Measurements from ENCODE around the gene PAM. TPM values are rescaled to one million over a fixed set of nuclear protein-coding genes. Genes with fewer than 3 reads are reported as not detected.

The PAM gene
- total and polyA plus RNA-seq, 2 donors (not counting 3 experiments of a cell fraction or from before 2014, with no cell fraction given) = 118 to 176 TPM

DNA sequence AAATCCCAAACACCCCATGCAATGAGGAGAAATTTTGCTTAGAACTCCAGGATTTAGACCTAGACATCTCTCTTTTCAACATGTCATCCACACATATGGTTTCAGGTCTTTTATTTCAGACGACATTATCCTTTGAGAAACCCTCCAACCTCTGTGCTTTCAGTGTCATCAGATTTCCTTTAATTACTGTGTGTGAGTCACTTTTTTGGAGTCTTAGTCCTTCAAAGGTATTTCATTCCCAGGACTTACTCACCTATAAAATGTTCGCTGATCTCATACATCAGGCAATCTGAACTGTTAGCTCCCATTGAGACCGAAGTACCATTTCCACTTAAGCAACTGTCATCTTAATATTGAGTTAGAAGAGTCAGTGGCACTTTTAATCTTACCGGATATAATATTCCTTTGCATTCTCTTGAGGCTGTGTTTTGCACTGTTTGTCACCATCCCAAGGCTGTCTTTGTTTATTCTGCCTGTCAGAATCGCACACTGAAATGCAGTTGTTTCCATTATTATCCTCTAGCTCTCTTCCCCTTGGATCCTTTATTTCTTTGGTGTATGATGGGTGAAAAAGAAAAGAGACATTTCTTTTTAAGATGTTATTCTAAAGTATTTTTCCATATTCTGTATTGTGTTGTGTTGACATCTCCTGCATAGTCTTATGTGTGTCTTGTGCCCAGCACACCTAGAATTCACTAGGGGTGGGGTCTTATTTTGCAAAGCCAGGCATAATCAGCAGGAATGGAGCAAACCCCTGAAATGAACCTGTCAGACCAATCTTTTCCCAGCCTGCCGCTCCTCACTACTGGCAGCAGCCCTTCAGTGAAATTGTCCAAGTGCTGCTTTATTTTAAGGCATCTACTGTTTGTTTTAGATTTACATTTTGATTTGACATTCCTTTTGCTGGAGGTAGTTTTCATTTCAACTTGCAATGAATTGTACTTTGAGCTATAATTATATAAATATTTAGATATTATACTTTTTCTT, 155.4 kb downstream of the PAM start:
- dilution Hi-C loops (cut with MboI; ENCODE audit: extremely low pct_ligation_motif_present, low sequenced_read_pairs) = no loop called here

GRCh38 chr5:102911973-102912372, 156.9 kb downstream of the PAM start:
- Histone ChIP-seq H4K20me1 (replicated peaks; ENCODE audit: control insufficient read depth, extremely low read depth, insufficient read depth, low read length) (no peaks in the 10 kb centered on the region), H3K9me1 (replicated peaks; ENCODE audit: control insufficient read depth, extremely low read depth, insufficient read depth, low read length) (no peaks in the 10 kb centered on the region), H3K4me3 (replicated peaks in 1 of 3; ENCODE audit: insufficient read depth in 1 of 3, low read depth in 1 of 3, low read length in 3 of 3) (no peak overlapping the region), H3K4me2 (ENCODE audit: insufficient read depth, low read length) (peak overlapping the region; percentile 69), H3K4me1 (ENCODE audit: control insufficient read depth, extremely low read depth, insufficient read depth, low read length) (peaks cover 29% of the 10 kb centered on the region), H3K9ac (replicated peaks; ENCODE audit: extremely low read depth, insufficient read depth, low read length) (no peak overlapping the region), H2AFZ (ENCODE audit: low read depth, low read length) (no peak overlapping the region), H3K9me3 (replicated peaks; ENCODE audit: control insufficient read depth, insufficient read depth, low read length) (no peaks in the 10 kb centered on the region), H3K36me3 (ENCODE audit: control insufficient read depth in 2 of 2, extremely low read depth in 1 of 2, insufficient read depth in 2 of 2, low read length in 2 of 2) (no peaks in the 10 kb centered on the region), H3K27me3 (ENCODE audit: control insufficient read depth in 2 of 2, insufficient read depth in 2 of 2, low read length in 2 of 2) (no peaks in the 10 kb centered on the region), H3K79me2 (ENCODE audit: control insufficient read depth, insufficient read depth, low read length) (no peaks in the 10 kb centered on the region), H3K27ac (ENCODE audit: insufficient read depth, low read depth, low read length) (peak overlapping the region; percentile 63)
- TF ChIP-seq JUN (IDR thresholded peaks at IDR 0.05; ENCODE audit: borderline replicate concordance, insufficient read depth, insufficient read length, low read depth) = peak; percentile 76
- no peak for TF ChIP-seq MYC (IDR thresholded peaks at IDR 0.05; ENCODE audit: low read depth, low read length)
- TF ChIP-seq POLR2A (IDR thresholded peaks at IDR 0.05; ENCODE audit: low read depth, low read length) = peak; percentile 48
- peak; percentile 89 for TF ChIP-seq GATA2 (IDR thresholded peaks at IDR 0.05; ENCODE audit: insufficient read depth, insufficient read length, low read depth, low read length)
- peak; percentile 59 for TF ChIP-seq POLR2AphosphoS5 (IDR thresholded peaks at IDR 0.05; ENCODE audit: insufficient read depth, low read depth, low read length)
- TF ChIP-seq FOS (IDR thresholded peaks at IDR 0.05; ENCODE audit: borderline replicate concordance, insufficient read depth, low read length) = peak; percentile 87
- TF ChIP-seq CTCF (IDR thresholded peaks at IDR 0.05; ENCODE audit: extremely low read depth in 1 of 2, insufficient read depth in 1 of 2, low read depth in 1 of 2, low read length in 2 of 2) = no peak
- TF ChIP-seq EZH2 (IDR thresholded peaks at IDR 0.05; ENCODE audit: borderline replicate concordance, low read depth, low read length, severe bottlenecking) = no peak
- TF ChIP-seq, protein P1, sequence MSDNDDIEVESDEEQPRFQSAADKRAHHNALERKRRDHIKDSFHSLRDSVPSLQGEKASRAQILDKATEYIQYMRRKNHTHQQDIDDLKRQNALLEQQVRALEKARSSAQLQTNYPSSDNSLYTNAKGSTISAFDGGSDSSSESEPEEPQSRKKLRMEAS (IDR thresholded peaks at IDR 0.05; ENCODE audit: insufficient read depth, insufficient read length) = no peak
- ChIA-PET POLR2A (no interaction called here), CTCF (interaction anchor here (1.0 to 1.5 kb wide), 2 partner anchors 9 to 11 kb away, joined by 3 to 5 read pairs; no protein-coding TSS in a partner anchor)
- dilution Hi-C loops (cut with MboI; ENCODE audit: extremely low pct_ligation_motif_present, low sequenced_read_pairs) = no loop called here
- FAIRE-seq (peak; percentile 70), DNase-seq (ENCODE audit: low read depth, low spot score) (peak; percentile 89)
- BruUV-seq (replicated peaks) = no TSS peak
- intact Hi-C loops (cut with micrococcal nuclease) = loop anchor here (2.0 to 5.0 kb wide), 3 partner anchors 47 to 195 kb away; no protein-coding TSS in a partner anchor

More for the DNA sequence above, 155.4 kb downstream of the PAM start:
- Histone ChIP-seq H4K20me1 (replicated peaks; ENCODE audit: control insufficient read depth, extremely low read depth, insufficient read depth, low read length) (no peaks in the 10 kb centered on the region), H3K27ac (ENCODE audit: insufficient read depth, low read depth, low read length) (peak overlapping the region; percentile 18), H2AFZ (ENCODE audit: low read depth, low read length) (no peak overlapping the region), H3K27me3 (ENCODE audit: control insufficient read depth in 2 of 2, insufficient read depth in 2 of 2, low read length in 2 of 2) (no peaks in the 10 kb centered on the region), H3K4me1 (ENCODE audit: control insufficient read depth, extremely low read depth, insufficient read depth, low read length) (peaks cover 29% of the 10 kb centered on the region), H3K79me2 (ENCODE audit: control insufficient read depth, insufficient read depth, low read length) (no peaks in the 10 kb centered on the region), H3K9me3 (replicated peaks; ENCODE audit: control insufficient read depth, insufficient read depth, low read length) (no peaks in the 10 kb centered on the region), H3K4me2 (ENCODE audit: insufficient read depth, low read length) (peak overlapping the region; percentile 50), H3K36me3 (ENCODE audit: control insufficient read depth in 2 of 2, extremely low read depth in 1 of 2, insufficient read depth in 2 of 2, low read length in 2 of 2) (no peaks in the 10 kb centered on the region), H3K4me3 (replicated peaks in 1 of 3; ENCODE audit: insufficient read depth in 1 of 3, low read depth in 1 of 3, low read length in 3 of 3) (no peak overlapping the region), H3K9ac (replicated peaks; ENCODE audit: extremely low read depth, insufficient read depth, low read length) (peak overlapping the region; percentile 16), H3K9me1 (replicated peaks; ENCODE audit: control insufficient read depth, extremely low read depth, insufficient read depth, low read length) (no peaks in the 10 kb centered on the region)
- DNase-seq (ENCODE audit: low read depth, low spot score) (peak; percentile 25), FAIRE-seq (peak; percentile 53)
- intact Hi-C loops (cut with micrococcal nuclease) = loop anchor here (2.0 to 5.0 kb wide), 2 partner anchors 46 to 193 kb away; no protein-coding TSS in a partner anchor
- CTCF ChIA-PET = interaction anchor here (1.0 to 2.0 kb wide), 5 partner anchors 11 to 66 kb away, joined by 3 to 5 read pairs (median 5); no protein-coding TSS in a partner anchor
- TF ChIP-seq JUN (IDR thresholded peaks at IDR 0.05; ENCODE audit: borderline replicate concordance, insufficient read depth, insufficient read length, low read depth) = peak; percentile 27
- no peak for TF ChIP-seq POLR2A (IDR thresholded peaks at IDR 0.05; ENCODE audit: low read depth, low read length)
- BruUV-seq (replicated peaks) = no TSS peak
- POLR2A ChIA-PET = no interaction called here
